Stimulated activated CD8-positive, alpha-beta memory T cell treated with anti-CD3 and anti-CD28 coated beads, Interleukin-4, amount 100 ng/mL, for 1 hour (primary cell): ENCODE results near the gene DOCK3.
"Not testable (repeated sequence)": the region's sequence is repeated elsewhere in the genome, so short reads cannot be mapped to it uniquely, and the experiment has no call there.

Experiments
- DNase-seq, 2 donors: peaks; one replicate each; pipeline ENCODE4 v3.0.0-alpha.2; 2020; ENCODE audit warnings: low read depth in 2 of 2, low spot score in 1 of 2

Gene DOCK3

GRCh38 chr3:51384055-51384725 is 709.5 kb downstream of the DOCK3 start:
- no peak for DNase-seq

DNA sequence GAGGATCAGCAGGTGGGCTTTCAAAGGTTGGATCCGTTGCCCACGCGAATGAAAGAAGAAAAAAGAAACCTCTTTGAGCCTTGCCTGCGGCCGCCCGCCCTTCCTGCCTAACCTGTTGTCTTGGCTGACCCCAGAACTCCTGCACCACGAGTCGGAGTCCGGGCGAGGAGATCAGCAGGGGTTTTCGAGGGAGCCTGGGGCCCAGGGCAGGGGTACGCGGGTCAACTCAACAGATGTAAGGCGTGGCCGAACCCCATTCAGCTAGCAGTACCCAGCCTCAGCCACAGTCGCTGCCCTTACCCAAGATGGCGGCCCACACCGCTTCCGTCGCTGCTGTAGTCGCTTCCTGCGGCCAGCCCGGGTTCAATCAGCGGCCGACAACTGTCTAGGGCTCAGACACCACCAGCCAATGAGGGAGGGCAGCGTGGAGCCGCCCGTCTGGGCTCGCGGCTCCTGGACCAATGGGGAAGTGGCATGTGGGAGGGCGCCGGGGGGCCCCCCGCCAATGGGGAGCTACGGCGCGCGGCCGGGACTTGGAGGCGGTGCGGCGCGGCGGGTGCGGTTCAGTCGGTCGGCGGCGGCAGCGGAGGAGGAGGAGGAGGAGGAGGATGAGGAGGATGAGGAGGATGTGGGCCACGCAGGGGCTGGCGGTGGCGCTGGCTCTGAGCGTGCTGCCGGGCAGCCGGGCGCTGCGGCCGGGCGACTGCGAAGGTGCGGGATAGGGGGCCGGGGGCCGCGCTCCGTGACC is 710.2 kb downstream of the DOCK3 start, which contains the start of gene MANF:
Gene MANF, plus strand, starts transcription at position 566 of the 748 bp plus-strand sequence. Its CDS starts 52 bp downstream, at position 618.
- peak; percentile 92 to 96 for DNase-seq

- DNase-seq = no peak
These were observed 710.9 kb downstream of the DOCK3 start for GRCh38 chr3:51385621-51386091.

DNA sequence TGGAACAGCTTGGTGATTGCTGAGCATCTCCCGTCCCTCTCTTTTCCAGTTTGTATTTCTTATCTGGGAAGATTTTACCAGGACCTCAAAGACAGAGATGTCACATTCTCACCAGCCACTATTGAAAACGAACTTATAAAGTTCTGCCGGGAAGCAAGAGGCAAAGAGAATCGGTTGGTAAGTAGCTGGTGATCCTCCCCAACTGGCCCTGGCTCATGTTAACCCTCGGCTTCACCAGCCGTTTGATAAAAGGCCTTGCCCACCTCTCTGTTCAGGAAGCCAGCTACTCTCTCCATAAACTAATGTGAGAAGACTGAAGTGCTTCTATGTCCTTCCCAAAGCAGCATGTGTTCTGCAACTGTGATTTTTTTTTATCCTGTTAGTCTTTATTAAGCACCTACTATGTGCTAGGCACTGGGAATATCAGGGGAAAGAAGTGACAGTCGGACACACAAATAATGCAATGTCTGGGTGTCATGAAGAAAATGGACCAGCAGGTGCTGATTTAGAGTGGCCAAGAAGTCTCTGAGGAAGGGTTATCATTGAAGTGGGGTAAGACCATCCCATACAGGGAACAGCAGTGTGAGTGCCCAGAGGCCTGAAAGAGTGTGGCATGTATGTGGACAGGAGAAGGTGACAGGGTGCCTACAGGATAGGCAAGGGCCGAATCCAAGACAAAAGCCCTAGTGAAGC is 711.6 kb downstream of the DOCK3 start:
- no peak for DNase-seq

DNA sequence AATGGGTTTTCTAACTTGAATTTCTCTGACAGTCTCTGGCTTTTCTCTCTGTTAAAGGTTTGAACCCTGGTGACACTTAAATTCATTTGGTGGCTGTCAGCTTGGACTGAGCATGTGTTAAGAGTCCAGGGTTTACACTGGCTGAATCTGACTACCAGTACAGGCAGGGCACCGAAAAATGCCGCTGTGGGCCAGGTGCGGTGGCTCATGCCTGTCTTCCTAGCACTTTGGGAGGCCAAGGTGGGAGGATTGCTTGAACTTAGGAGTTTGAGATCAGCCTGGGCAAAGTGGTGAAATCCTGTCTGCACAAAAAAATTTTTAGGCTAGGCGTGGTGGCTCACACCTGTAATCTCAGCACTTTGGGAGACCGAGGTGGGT is 712.1 kb downstream of the DOCK3 start:
- no peak for DNase-seq

GRCh38 chr3:51387281-51387680 is 712.6 kb downstream of the DOCK3 start:
- not testable (repeated sequence) for DNase-seq

DNA sequence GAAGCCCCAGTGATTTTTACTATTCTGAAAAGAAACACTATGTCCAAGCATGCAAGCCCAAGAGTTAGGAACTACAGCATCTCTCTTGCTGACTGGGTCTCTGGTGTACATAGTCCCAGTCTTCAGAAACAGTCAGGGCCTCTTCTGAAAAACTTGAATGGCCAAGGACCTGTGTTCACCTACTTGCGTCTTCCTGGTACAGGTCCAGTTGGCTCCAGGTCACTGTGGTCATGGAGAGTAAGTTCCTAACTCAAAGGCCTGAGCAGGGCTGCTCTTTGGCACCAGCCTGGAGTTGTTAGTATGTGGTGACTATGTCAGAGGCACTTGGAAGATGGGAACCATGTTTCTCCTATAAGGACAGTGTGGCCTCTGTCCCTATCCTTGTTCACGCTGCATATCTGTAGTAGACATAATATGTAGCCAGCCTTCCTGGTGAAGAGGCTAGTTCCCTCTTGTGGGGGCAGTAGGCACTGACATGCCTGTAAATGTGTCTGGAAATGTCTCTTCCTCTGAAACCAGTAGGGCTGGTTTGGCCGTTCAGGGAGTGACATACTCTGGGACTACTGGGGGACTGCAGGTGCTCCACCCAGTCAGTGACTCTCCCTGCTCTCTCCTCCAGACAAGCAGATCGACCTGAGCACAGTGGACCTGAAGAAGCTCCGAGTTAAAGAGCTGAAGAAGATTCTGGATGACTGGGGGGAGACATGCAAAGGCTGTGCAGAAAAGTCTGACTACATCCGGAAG is 713.7 kb downstream of the DOCK3 start:
- no peak for DNase-seq

DNA sequence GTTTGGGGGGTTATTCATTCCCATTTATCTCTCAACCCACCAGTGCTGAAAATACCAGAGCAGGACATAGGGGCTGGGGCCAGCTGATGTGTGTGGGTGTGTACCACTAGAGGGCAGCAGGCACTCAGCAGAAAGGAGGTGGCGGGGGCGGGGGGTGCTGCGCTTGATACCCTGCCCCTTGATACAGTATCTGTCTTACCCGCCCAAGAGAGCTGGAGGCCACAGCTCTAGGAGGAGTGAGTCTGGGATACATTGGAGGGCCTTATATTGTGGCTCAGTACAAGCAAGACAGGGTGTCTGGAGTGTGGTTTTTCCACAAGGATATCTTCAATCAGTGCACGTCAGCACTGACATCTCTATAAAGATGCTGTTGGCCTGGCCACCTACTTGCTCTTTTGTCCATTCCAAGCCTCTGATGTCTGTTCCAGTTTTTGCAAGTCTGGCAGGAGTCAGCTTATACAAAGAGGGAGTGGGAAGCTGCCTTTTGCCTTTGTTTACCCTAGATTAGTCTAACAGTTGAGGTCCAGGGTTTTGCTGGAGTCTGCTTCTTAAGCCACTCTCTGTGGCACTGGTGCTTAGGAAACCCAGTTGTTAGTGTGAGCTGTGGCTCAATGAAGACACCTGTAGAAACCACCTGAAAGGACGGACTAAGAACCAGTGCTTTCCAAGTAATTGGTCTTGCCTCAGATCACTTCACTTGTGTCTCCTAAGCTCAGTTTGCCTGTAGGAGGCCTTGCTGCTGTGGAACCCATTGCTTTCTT is 714.9 kb downstream of the DOCK3 start:
- DNase-seq = peak in 1 of 2 donors; percentile 18

DNA sequence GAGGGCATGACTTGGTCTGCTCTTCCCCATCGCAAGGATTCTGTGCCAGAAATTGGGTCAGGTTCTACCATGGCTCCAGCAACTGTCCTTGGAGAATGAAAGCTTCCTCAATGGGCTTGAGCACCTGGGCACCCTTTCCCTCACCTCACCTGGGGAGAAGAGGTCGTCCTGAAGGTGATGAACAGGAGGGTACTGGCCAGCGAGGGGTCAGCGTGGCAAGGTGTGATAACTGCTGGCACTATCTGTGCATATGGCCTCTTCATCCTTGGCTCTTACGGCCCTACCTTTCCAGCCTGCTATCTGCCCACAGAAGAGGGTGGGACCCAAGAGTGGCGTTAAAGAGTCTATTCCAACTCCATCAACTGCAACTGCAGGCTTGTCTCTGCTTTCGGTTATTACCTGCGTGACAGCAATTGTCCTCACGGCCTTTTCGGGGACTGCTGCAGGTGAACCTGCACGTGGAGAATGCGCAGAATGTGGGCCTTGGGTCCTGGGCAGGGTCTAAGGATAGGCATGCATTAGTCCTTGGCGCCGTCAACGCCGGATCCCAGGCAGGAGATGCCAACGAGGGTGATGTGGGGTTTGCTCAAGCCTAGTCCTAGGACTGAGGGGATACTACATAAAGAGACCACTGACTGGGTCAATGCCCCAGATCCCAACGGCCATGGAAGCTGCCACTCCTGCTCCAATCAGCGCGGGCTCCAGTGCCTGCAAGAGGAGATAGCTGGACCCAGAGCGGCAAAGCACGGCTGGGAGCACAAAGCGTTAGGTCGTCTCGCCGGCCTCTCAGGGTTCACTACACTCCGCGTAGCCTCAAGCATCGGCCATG is 715.7 kb downstream of the DOCK3 start:
- DNase-seq = no peak

DNA sequence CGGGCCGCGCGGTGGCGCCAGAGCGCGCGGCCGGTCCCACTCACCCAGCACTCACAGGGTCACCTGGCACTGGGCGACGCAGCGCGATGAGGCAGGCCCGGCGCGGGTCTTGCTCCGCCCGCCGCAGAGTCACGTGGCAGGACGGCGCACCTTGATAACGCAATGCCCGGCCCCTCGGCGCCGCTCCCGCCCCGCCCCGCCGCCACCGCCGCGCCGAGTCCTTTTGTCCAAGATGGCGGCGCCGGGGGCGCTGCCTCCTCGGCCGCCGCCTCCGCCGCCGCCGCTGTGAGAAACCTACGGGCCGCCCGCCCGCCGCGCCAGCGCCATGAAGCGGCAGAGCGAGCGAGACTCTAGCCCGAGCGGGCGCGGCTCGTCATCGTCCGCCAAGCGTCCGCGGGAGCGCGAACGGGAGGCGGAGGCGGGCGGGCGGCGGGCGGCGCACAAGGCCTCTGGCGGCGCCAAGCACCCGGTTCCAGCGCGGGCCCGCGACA is 716.4 kb downstream of the DOCK3 start, which contains the start of gene RBM15B:
Gene RBM15B, plus strand, starts transcription at position 211 of the 491 bp plus-strand sequence. Its CDS starts 115 bp downstream, at position 326.
- peak; percentile 94 to 95 for DNase-seq

DNA sequence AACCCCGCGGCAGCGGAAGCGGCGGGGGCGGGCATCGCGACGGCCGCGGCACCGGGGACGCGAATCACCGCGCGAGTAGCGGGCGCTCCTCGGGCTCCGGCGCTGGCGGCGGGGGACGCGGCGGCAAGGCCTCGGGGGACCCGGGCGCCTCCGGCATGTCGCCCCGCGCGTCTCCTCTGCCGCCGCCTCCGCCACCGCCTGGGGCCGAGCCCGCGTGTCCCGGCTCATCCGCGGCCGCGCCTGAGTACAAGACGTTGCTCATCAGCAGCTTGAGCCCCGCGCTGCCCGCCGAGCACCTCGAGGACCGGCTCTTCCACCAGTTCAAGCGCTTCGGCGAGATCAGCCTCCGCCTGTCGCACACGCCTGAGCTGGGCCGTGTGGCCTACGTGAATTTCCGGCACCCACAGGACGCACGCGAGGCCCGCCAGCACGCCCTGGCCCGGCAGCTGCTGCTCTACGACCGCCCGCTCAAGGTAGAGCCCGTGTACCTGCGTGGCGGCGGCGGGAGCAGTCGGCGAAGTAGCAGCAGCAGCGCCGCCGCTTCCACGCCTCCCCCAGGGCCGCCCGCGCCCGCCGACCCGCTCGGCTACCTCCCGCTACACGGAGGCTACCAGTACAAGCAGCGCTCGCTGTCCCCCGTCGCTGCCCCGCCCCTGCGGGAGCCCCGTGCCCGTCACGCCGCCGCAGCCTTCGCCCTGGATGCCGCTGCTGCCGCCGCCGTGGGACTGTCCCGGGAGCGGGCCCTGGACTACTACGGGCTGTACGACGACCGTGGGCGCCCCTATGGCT is 717.0 kb downstream of the DOCK3 start:
- DNase-seq = no peak

DNA sequence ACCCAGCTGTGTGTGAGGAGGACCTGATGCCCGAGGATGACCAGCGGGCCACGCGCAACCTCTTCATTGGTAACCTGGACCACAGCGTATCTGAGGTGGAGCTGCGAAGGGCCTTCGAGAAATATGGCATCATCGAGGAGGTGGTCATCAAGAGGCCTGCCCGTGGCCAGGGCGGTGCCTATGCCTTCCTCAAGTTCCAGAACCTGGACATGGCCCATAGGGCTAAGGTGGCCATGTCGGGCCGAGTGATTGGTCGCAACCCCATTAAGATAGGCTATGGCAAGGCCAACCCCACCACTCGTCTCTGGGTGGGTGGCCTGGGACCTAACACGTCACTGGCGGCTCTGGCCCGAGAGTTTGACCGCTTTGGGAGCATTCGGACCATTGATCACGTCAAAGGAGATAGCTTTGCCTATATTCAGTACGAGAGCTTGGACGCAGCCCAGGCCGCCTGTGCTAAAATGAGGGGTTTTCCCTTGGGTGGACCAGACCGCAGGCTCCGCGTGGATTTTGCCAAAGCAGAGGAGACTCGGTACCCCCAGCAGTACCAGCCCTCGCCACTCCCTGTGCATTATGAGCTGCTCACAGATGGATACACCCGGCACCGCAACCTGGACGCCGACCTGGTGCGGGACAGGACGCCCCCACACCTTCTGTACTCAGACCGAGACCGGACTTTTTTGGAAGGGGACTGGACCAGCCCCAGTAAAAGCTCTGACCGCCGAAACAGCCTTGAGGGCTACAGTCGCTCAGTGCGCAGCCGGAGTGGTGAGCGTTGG is 717.8 kb downstream of the DOCK3 start:
- no peak for DNase-seq

GRCh38 chr3:51393134-51393495 is 718.4 kb downstream of the DOCK3 start:
- DNase-seq = no peak

DNA sequence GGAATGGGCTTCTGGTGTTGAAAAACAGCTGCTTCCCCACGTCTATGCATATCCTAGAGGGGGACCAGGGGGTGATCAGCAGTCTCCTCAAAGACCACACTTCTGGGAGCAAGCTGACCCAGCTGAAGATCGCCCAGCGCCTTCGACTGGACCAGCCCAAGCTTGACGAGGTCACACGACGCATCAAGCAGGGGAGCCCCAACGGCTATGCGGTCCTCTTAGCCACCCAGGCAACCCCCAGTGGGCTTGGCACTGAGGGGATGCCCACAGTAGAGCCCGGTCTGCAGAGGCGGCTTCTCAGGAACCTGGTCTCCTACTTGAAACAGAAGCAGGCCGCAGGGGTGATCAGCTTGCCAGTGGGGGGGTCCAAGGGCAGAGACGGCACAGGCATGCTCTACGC is 718.8 kb downstream of the DOCK3 start:
- no peak for DNase-seq

- DNase-seq = no peak
These were observed 719.8 kb downstream of the DOCK3 start for GRCh38 chr3:51394541-51394940.

GRCh38 chr3:51395493-51396213 is 720.9 kb downstream of the DOCK3 start:
- DNase-seq = no peak

DNA sequence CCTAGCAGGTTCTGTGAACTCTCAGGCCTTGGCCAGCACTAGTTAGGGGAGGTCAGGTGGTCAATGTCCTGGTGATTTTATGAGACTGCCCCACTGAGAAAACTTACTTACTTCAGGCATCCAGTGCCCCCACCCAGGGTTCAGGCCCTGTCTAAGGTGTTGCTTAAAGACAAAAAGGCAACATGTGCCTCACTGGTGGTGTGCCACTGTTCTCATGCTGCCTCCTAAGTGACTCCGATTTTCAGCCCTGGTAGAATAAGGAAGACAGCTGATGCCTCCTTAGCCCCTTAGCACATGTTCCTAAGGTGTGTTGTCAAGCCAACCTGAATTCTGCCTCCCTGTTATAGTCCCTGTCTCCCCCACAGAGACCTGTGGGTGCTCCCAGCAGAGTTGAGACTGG is 721.7 kb downstream of the DOCK3 start:
- no peak for DNase-seq
